Neural cell (in vitro differentiated cells): ENCODE results near the gene PCDHB6. TPM values are rescaled to one million over a fixed set of nuclear protein-coding genes. Genes with fewer than 3 reads are reported as not detected.
"Not testable (repeated sequence)": the region's sequence is repeated elsewhere in the genome, so short reads cannot be mapped to it uniquely, and the experiment has no call there.

Source experiments
- H2AFZ ChIP-seq: fragments of 200-600, 300-800 bp; sonication (generic), shearing (Covaris generic); 2 replicates; pipeline ENCODE4 v1.6.0; 2014; ENCODE audit warnings: low read depth, mild to moderate bottlenecking, antibody characterized with exemption, low read length, moderate library complexity
- H3F3A ChIP-seq: fragments of 200-600 bp; shearing (Covaris generic); 2 replicates; pipeline ENCODE4 v1.6.1; 2016; ENCODE audit warnings: mild to moderate bottlenecking, moderate library complexity, mixed read lengths, antibody characterized with exemption, low read length; ENCODE audit not compliant: insufficient read depth, poor library complexity, severe bottlenecking
- H3K27ac ChIP-seq: fragments of 200-600, 300-800 bp; sonication (generic), shearing (Covaris generic); 2 replicates; pipeline ENCODE4 v1.5.1; 2014; ENCODE audit warnings: mild to moderate bottlenecking, low read length, moderate library complexity
- H3K27me3 ChIP-seq: fragments of 300-800, 200-600 bp; sonication (generic), shearing (Covaris generic); 2 replicates; pipeline ENCODE4 v1.6.0; 2014; ENCODE audit warnings: mild to moderate bottlenecking, low read depth, low read length, moderate library complexity; ENCODE audit not compliant: insufficient read depth
- H3K36me3 ChIP-seq: fragments of 300-800, 200-600 bp; sonication (generic), shearing (Covaris generic); 2 replicates; pipeline ENCODE4 v1.5.1; 2014; ENCODE audit warnings: mild to moderate bottlenecking, antibody characterized with exemption, low read length, moderate library complexity; ENCODE audit not compliant: insufficient read depth
- H3K4me2 ChIP-seq: fragments of 300-800, 200-600 bp; sonication (generic), shearing (Covaris generic); 2 replicates; pipeline ENCODE4 v1.6.0; 2014; ENCODE audit warnings: mild to moderate bottlenecking, low read length
- H3K4me3 ChIP-seq: fragments of 300-800, 200-600 bp; sonication (generic), shearing (Covaris generic); 2 replicates; pipeline ENCODE4 v1.5.1; 2014; ENCODE audit warnings: mild to moderate bottlenecking, low read length, moderate library complexity
- H3K79me2 ChIP-seq: fragments of 200-600 bp; shearing (Covaris generic); replicated peaks from 2 replicates; pipeline ENCODE4 v1.6.0; 2014; ENCODE audit warnings: mild to moderate bottlenecking, low read length, moderate library complexity; ENCODE audit not compliant: insufficient read depth
- H3K9ac ChIP-seq: fragments of 300-800, 200-600 bp; sonication (generic), shearing (Covaris generic); 2 replicates; pipeline ENCODE4 v1.6.1; 2016; ENCODE audit warnings: mild to moderate bottlenecking, low read length, mixed read lengths
- H3K9me2 ChIP-seq: fragments of 200-600 bp; shearing (Covaris generic); 2 replicates; pipeline ENCODE4 v1.6.1; 2016; ENCODE audit warnings: mild to moderate bottlenecking, low read length, mixed read lengths; ENCODE audit not compliant: insufficient read depth
- H3K9me3 ChIP-seq: fragments of 200-600, 300-800 bp; sonication (generic), shearing (Covaris generic); 2 replicates; pipeline ENCODE4 v1.6.1; 2016; ENCODE audit warnings: mild to moderate bottlenecking, mixed run types, low read length, moderate library complexity, mixed read lengths
- H4K20me1 ChIP-seq: fragments of 200-600 bp; shearing (Covaris generic); 2 replicates; pipeline ENCODE4 v1.6.1; 2016; ENCODE audit warnings: mild to moderate bottlenecking, mixed run types; ENCODE audit not compliant: insufficient read depth
- EP300 ChIP-seq: fragments of 450-650 bp; conservative IDR thresholded peaks from 2 replicates; pipeline ENCODE4 v1.6.1; 2014; ENCODE audit warnings: antibody characterized with exemption, mild to moderate bottlenecking, moderate library complexity; ENCODE audit not compliant: poor library complexity, severe bottlenecking
- EZH2 ChIP-seq: fragments of 200-600, 300-800 bp; shearing (Covaris generic), sonication (generic); IDR thresholded peaks from 2 replicates; pipeline ENCODE4 v1.6.1; 2014; ENCODE audit warnings: antibody characterized with exemption, low read length, borderline replicate concordance, mild to moderate bottlenecking; ENCODE audit not compliant: insufficient read depth, poor library complexity, severe bottlenecking
- MXI1 ChIP-seq: fragments of 450-650 bp; conservative IDR thresholded peaks from 2 replicates; pipeline ENCODE4 v1.6.1; 2014; ENCODE audit warnings: antibody characterized with exemption, mild to moderate bottlenecking; ENCODE audit not compliant: poor library complexity, severe bottlenecking
- POLR2AphosphoS5 ChIP-seq: IDR thresholded peaks from 2 replicates; pipeline ENCODE4 v1.6.1; 2012
- RAD21 ChIP-seq: fragments of 450-650 bp; conservative IDR thresholded peaks from 2 replicates; pipeline ENCODE4 v1.6.1; 2014; ENCODE audit warnings: antibody characterized with exemption, mild to moderate bottlenecking, moderate library complexity
- SMC3 ChIP-seq: fragments of 450-650 bp; conservative IDR thresholded peaks from 2 replicates; pipeline ENCODE4 v1.6.1; 2014; ENCODE audit warnings: antibody characterized with exemption, mild to moderate bottlenecking, moderate library complexity; ENCODE audit not compliant: poor library complexity
- TAF1 ChIP-seq: IDR thresholded peaks from 2 replicates; pipeline ENCODE4 v1.6.1; 2012; ENCODE audit warnings: low read depth
- polyA plus RNA-seq: library from polyadenylated mRNA; depleted of rRNA; stranded (reverse); fragments of >200 nt; gene quantifications from 2 replicates; pipeline ENCODE4 v1.2.3, GENCODE V29; 2014
- TF ChIP-seq, protein P1 (sequence below): IDR thresholded peaks from 2 replicates; pipeline ENCODE4 v1.6.1; 2012; ENCODE audit warnings: borderline replicate concordance
- TF ChIP-seq, protein P2 (sequence below): fragments of 450-650 bp; IDR thresholded peaks from 2 replicates; pipeline ENCODE4 v1.5.1; 2014; ENCODE audit warnings: antibody characterized with exemption, mild to moderate bottlenecking, moderate library complexity; ENCODE audit not compliant: poor library complexity, severe bottlenecking

Gene PCDHB6
- polyA plus RNA-seq, 1 donor from 2014 or later = 1.7 TPM

DNA sequence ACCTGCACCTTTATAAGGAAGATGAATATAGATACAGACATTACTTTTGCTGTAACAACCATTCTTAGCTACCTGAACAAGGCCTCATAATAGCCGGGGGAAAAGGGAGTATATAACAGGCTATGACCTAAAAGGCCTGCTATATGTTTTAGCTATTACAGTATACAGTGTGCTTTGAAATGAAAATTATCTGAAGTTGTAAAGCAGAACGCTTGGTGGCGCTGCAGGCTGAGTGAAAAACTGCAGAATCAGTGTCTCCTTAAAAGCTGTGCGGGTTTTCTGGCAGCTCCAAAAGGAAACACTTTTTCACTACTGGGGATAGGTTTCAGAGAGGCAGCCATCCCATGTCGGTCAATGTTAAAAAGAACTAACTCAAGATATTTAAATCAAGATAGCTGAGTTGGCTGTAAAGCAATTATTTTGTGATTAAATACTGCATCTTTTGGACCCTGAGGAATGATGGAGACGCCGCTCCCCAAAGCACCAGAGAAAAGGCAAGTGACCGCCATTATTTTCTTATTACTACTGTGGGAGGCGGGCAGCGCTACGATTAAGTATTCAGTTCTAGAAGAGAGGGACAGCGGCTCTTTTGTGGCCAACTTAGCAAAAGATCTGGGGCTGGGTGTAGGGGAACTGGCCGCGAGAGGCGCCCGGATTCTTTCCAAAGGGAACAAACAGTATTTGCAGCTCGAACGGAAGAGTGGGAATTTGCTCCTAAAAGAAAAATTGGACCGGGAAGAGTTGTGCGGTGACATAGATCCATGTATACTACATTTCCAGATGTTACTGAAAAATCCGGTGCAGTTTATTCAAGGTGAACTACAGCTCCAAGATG lies 5.9 kb downstream of the PCDHB6 start:
- no peak overlapping the region for H3K9ac ChIP-seq
- H3K4me2 ChIP-seq = no peak overlapping the region
- no peak overlapping the region for H3K4me3 ChIP-seq
- no peaks in the 10 kb centered on the region for H4K20me1 ChIP-seq
- H3K27ac ChIP-seq = no peak overlapping the region
- H3K9me3 ChIP-seq = peaks cover 20% of the 10 kb centered on the region
- H3K79me2 ChIP-seq = no peaks in the 10 kb centered on the region
- H3K9me2 ChIP-seq = no peaks in the 10 kb centered on the region
- no peaks in the 10 kb centered on the region for H3K27me3 ChIP-seq
- no peaks in the 10 kb centered on the region for H3F3A ChIP-seq
- H2AFZ ChIP-seq = no peak overlapping the region
- H3K36me3 ChIP-seq = peaks cover 8% of the 10 kb centered on the region
- TF ChIP-seq EZH2 = no peak
- TF ChIP-seq RAD21 = no peak
- TF ChIP-seq TAF1 = no peak
- TF ChIP-seq, protein P1, sequence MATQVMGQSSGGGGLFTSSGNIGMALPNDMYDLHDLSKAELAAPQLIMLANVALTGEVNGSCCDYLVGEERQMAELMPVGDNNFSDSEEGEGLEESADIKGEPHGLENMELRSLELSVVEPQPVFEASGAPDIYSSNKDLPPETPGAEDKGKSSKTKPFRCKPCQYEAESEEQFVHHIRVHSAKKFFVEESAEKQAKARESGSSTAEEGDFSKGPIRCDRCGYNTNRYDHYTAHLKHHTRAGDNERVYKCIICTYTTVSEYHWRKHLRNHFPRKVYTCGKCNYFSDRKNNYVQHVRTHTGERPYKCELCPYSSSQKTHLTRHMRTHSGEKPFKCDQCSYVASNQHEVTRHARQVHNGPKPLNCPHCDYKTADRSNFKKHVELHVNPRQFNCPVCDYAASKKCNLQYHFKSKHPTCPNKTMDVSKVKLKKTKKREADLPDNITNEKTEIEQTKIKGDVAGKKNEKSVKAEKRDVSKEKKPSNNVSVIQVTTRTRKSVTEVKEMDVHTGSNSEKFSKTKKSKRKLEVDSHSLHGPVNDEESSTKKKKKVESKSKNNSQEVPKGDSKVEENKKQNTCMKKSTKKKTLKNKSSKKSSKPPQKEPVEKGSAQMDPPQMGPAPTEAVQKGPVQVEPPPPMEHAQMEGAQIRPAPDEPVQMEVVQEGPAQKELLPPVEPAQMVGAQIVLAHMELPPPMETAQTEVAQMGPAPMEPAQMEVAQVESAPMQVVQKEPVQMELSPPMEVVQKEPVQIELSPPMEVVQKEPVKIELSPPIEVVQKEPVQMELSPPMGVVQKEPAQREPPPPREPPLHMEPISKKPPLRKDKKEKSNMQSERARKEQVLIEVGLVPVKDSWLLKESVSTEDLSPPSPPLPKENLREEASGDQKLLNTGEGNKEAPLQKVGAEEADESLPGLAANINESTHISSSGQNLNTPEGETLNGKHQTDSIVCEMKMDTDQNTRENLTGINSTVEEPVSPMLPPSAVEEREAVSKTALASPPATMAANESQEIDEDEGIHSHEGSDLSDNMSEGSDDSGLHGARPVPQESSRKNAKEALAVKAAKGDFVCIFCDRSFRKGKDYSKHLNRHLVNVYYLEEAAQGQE = no peak
- no peak for TF ChIP-seq SMC3
- no peak for TF ChIP-seq POLR2AphosphoS5
- TF ChIP-seq, protein P2, sequence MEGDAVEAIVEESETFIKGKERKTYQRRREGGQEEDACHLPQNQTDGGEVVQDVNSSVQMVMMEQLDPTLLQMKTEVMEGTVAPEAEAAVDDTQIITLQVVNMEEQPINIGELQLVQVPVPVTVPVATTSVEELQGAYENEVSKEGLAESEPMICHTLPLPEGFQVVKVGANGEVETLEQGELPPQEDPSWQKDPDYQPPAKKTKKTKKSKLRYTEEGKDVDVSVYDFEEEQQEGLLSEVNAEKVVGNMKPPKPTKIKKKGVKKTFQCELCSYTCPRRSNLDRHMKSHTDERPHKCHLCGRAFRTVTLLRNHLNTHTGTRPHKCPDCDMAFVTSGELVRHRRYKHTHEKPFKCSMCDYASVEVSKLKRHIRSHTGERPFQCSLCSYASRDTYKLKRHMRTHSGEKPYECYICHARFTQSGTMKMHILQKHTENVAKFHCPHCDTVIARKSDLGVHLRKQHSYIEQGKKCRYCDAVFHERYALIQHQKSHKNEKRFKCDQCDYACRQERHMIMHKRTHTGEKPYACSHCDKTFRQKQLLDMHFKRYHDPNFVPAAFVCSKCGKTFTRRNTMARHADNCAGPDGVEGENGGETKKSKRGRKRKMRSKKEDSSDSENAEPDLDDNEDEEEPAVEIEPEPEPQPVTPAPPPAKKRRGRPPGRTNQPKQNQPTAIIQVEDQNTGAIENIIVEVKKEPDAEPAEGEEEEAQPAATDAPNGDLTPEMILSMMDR = no peak
- no peak for TF ChIP-seq MXI1
- no peak for TF ChIP-seq EP300

DNA sequence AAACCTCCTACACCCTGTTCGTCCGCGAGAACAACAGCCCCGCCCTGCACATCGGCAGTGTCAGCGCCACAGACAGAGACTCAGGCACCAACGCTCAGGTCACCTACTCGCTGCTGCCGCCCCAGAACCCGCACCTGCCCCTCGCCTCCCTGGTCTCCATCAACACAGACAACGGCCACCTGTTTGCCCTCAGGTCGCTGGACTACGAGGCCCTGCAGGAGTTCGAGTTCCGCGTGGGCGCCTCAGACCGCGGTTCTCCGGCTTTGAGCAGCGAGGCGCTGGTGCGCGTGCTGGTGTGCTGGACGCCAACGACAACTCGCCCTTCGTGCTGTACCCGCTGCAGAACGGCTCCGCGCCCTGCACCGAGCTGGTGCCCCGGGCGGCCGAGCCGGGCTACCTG lies 7.5 kb downstream of the PCDHB6 start:
- not testable (repeated sequence) for H3K9me2 ChIP-seq, H3K4me3 ChIP-seq, H4K20me1 ChIP-seq, H3K79me2 ChIP-seq, H3K27me3 ChIP-seq, H3K27ac ChIP-seq, H3K9ac ChIP-seq, H3K36me3 ChIP-seq, H2AFZ ChIP-seq, H3F3A ChIP-seq, H3K4me2 ChIP-seq
- peaks cover 19% of the 10 kb centered on the region for H3K9me3 ChIP-seq

DNA sequence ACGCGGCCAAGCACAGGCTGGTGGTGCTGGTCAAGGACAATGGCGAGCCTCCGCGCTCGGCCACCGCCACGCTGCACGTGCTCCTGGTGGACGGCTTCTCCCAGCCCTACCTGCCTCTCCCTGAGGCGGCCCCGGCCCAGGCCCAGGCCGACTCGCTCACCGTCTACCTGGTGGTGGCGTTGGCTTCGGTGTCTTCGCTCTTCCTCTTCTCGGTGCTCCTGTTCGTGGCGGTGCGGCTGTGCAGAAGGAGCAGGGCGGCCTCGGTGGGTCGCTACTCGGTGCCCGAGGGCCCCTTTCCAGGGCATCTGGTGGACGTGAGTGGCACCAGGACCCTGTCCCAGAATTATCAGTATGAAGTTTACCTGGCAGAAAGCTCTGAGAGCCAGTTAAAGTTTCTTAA lies 8.0 kb downstream of the PCDHB6 start:
- H3K27ac ChIP-seq, H3K9me2 ChIP-seq, H2AFZ ChIP-seq, H3K27me3 ChIP-seq, H4K20me1 ChIP-seq, H3K4me2 ChIP-seq, H3K36me3 ChIP-seq, H3K4me3 ChIP-seq, H3K9ac ChIP-seq, H3F3A ChIP-seq, H3K79me2 ChIP-seq: not testable (repeated sequence)
- peaks cover 16% of the 10 kb centered on the region for H3K9me3 ChIP-seq
